OCI-LY7 (cell line): ENCODE results near the gene GRAMD1B.

Experiments
- CTCF ChIP-seq: fragments of 200-600 bp; sonication (generic); conservative IDR thresholded peaks from 2 replicates; pipeline ENCODE4 v1.5.1; 2014; ENCODE audit warnings: mild to moderate bottlenecking, antibody characterized with exemption, low read length, moderate library complexity, mixed read lengths
- EZH2phosphoT487 ChIP-seq: fragments of 200-600 bp; sonication (generic); IDR thresholded peaks from 2 replicates; pipeline ENCODE4 v1.6.1; 2018; ENCODE audit warnings: low read depth, borderline replicate concordance, mild to moderate bottlenecking, mixed run types, antibody characterized with exemption, low read length, moderate library complexity, mixed read lengths

GRCh38 chr11:123527526-123527925 is 97.5 kb downstream of the GRAMD1B start:
- TF ChIP-seq CTCF (no peak), EZH2phosphoT487 (no peak)
